Karpas-422 (cell line): ENCODE results near the gene SKIC8. TPM values are rescaled to one million over a fixed set of nuclear protein-coding genes. Genes with fewer than 3 reads are reported as not detected.

Experiments
- DNase-seq: peaks from one replicate; pipeline ENCODE4 v3.0.0-alpha.2; 2015
- H2AFZ ChIP-seq: fragments of 200-600 bp; sonication (generic); 2 replicates; pipeline ENCODE4 v1.6.1; 2014; ENCODE audit warnings: antibody characterized with exemption, low read length, mixed read lengths
- H3K27ac ChIP-seq: fragments of 200-600 bp; sonication (generic); 2 replicates; pipeline ENCODE4 v1.5.1; 2014; ENCODE audit warnings: mild to moderate bottlenecking, low read length, moderate library complexity
- H3K27me3 ChIP-seq: fragments of 200-600 bp; sonication (generic); 2 replicates; pipeline ENCODE4 v1.6.1; 2014; ENCODE audit warnings: low read length, mixed read lengths
- H3K36me3 ChIP-seq: fragments of 200-600 bp; sonication (generic); 2 replicates; pipeline ENCODE4 v1.6.1; 2014; ENCODE audit warnings: low read length, mixed read lengths; ENCODE audit not compliant: insufficient read depth
- H3K4me1 ChIP-seq: fragments of 200-600 bp; sonication (generic); 2 replicates; pipeline ENCODE4 v1.6.1; 2014; ENCODE audit warnings: mild to moderate bottlenecking, low read length, mixed read lengths
- H3K4me2 ChIP-seq: fragments of 200-600 bp; sonication (generic); 2 replicates; pipeline ENCODE4 v1.6.1; 2014; ENCODE audit warnings: low read length, low read depth, mild to moderate bottlenecking; ENCODE audit not compliant: poor library complexity, severe bottlenecking
- H3K4me3 ChIP-seq: fragments of 200-600 bp; sonication (generic); 2 replicates; pipeline ENCODE4 v1.5.1; 2014; ENCODE audit warnings: mild to moderate bottlenecking, antibody characterized with exemption, low read length, mixed read lengths
- H3K79me2 ChIP-seq: fragments of 200-600 bp; sonication (generic); 2 replicates; pipeline ENCODE4 v1.6.1; 2014; ENCODE audit warnings: mild to moderate bottlenecking, low read length, mixed read lengths
- H3K9ac ChIP-seq: fragments of 200-600 bp; sonication (generic); 2 replicates; pipeline ENCODE4 v1.6.0; 2014; ENCODE audit warnings: low read length
- H3K9me2 ChIP-seq: fragments of 200-600 bp; sonication (generic), shearing (Covaris generic); replicated peaks from 2 replicates; pipeline ENCODE4 v1.6.0; 2014; ENCODE audit warnings: mild to moderate bottlenecking, low read length, moderate library complexity; ENCODE audit not compliant: insufficient read depth
- H3K9me3 ChIP-seq: fragments of 300-700, 200-600 bp; sonication (generic); 2 replicates; pipeline ENCODE4 v1.6.1; 2014; ENCODE audit warnings: low read length, mixed read lengths
- H4K20me1 ChIP-seq: fragments of 200-600 bp; sonication (generic); 2 replicates; pipeline ENCODE4 v1.6.1; 2014; ENCODE audit warnings: mild to moderate bottlenecking, antibody characterized with exemption, low read length, low read depth; ENCODE audit not compliant: insufficient read depth
- total RNA-seq: library from RNA; depleted of rRNA; stranded (reverse); fragments of >200 nt; shearing (Covaris generic); gene quantifications from 2 replicates; pipeline ENCODE4 v1.2.3, GENCODE V29; 2014; ENCODE audit warnings: low replicate concordance

SKIC8 gene
- total RNA-seq, 1 experiment from 2014 or later, result 134 TPM

DNA sequence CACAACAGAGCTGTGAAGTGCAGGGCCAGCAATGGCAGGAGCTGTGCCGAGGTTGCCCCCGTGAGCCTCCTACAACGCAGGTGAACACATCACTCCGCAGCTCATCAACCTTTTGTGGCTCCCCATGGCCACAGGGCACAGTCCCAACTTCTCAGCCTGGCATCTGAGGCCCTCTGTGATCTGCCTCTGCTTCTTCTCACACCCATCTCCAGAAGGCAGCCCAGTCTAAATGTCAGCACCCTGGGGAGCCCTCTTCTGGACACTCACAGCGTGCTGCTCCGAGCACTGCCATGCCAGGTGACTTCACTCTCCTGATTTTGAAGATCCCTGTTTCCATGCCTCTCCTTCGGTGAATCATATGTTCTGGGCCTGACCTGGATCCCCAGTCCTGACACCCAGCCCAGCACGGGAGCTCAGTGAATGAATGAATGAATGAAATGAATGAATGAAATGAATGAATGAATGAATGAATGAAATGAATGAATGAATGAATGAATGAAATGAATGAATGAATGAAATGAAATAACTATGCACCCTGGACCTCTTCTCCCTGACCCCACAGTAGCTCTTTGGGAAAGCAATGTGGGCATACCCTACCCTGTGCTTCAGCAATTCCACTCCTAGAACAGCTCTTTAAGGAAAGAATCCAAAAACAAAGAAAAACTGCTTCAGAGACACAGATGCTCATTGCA, 17.9 kb upstream of the SKIC8 start:
- H3K4me1 ChIP-seq, result no peaks in the 10 kb centered on the region
- no peak overlapping the region for H2AFZ ChIP-seq
- no peak overlapping the region for H3K4me2 ChIP-seq
- no peaks in the 10 kb centered on the region for H4K20me1 ChIP-seq
- no peak overlapping the region for H3K9ac ChIP-seq
- no peak overlapping the region for H3K4me3 ChIP-seq
- H3K27me3 ChIP-seq, result no peaks in the 10 kb centered on the region
- no peaks in the 10 kb centered on the region for H3K79me2 ChIP-seq
- DNase-seq, result no peak
- no peaks in the 10 kb centered on the region for H3K36me3 ChIP-seq
- no peaks in the 10 kb centered on the region for H3K9me2 ChIP-seq
- H3K27ac ChIP-seq, result no peak overlapping the region
- H3K9me3 ChIP-seq, result no peaks in the 10 kb centered on the region

DNA sequence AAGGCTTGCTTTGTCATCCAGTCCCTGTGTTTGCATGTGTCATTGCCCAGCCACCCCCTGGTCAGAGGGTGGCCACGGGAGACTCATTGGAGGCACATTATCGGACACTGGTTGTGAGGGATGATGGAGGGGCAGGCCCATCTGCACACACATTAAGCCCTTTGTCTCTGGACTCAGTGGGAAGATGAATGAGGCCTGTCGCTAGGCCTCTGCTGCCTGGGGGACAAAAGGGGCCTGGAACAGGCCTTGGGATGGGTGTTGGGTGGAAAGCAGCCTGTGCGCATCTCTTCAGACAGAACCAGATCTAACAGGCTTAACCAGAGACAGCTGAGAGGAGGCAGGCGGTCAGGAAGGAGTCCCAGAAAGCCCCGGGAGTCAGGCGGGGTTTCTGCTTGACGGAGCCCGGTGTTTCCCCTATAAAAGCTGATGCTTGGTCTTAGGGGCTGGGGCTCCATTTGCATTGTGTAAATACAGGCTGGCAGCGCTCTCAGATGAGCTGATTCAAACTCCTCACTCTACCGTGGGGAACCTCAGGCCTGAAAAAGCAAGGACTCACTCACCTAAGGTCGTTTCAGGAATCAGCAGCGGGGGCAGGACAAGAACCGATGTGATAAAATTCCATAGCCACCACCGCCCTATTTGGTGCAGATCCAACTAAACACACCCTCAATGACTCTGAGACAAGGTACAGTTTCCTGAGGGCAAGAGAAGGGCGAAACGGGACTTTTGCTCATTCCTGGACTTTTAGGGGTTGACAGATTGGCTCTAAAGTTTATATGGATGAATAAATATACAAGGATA, 17.1 kb upstream of the SKIC8 start:
- Histone ChIP-seq H3K27ac (no peak overlapping the region), H3K27me3 (no peaks in the 10 kb centered on the region), H3K79me2 (no peaks in the 10 kb centered on the region), H3K4me3 (no peak overlapping the region), H4K20me1 (no peaks in the 10 kb centered on the region), H3K9me2 (no peaks in the 10 kb centered on the region), H3K9me3 (no peaks in the 10 kb centered on the region), H3K36me3 (no peaks in the 10 kb centered on the region), H3K9ac (no peak overlapping the region), H3K4me2 (no peak overlapping the region), H3K4me1 (no peaks in the 10 kb centered on the region), H2AFZ (no peak overlapping the region)
- no peak for DNase-seq

GRCh38 chr15:78315686-78316282, 16.4 kb upstream of the SKIC8 start:
- H3K36me3 ChIP-seq, result no peaks in the 10 kb centered on the region
- no peak overlapping the region for H3K4me3 ChIP-seq
- no peak overlapping the region for H3K27ac ChIP-seq
- DNase-seq, result peak; percentile 74
- H4K20me1 ChIP-seq, result no peaks in the 10 kb centered on the region
- no peak overlapping the region for H3K4me2 ChIP-seq
- no peak overlapping the region for H2AFZ ChIP-seq
- H3K4me1 ChIP-seq, result no peaks in the 10 kb centered on the region
- no peaks in the 10 kb centered on the region for H3K9me3 ChIP-seq
- H3K9me2 ChIP-seq, result no peaks in the 10 kb centered on the region
- no peaks in the 10 kb centered on the region for H3K79me2 ChIP-seq
- H3K9ac ChIP-seq, result no peak overlapping the region
- H3K27me3 ChIP-seq, result no peaks in the 10 kb centered on the region

DNA sequence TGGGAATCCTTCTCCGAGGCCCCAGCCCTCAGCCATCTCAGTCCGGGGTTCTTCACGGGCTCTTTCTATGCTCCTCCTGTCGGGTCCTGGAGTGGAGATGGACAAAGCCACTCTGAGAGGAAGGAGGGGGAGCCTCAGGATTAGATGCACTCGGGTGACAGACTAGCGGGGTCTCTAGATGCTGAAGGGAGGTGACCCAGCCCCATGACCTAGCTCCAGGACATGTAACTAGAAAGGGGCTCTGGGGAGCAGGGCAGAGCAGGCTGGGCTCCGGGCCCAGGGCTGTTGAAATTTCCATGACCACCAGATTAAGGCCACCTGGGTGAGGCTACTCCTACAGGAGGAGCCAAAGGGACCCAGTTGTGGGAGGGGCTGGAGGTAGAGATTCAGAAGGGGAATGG, 14.8 kb upstream of the SKIC8 start:
- Histone ChIP-seq H3K79me2 (no peaks in the 10 kb centered on the region), H3K4me1 (no peaks in the 10 kb centered on the region), H3K9me2 (no peaks in the 10 kb centered on the region), H3K4me2 (no peak overlapping the region), H2AFZ (no peak overlapping the region), H3K36me3 (no peaks in the 10 kb centered on the region), H3K27me3 (no peaks in the 10 kb centered on the region), H3K9ac (no peak overlapping the region), H3K4me3 (no peak overlapping the region), H4K20me1 (no peaks in the 10 kb centered on the region), H3K9me3 (no peaks in the 10 kb centered on the region), H3K27ac (no peak overlapping the region)
- DNase-seq, result no peak

DNA sequence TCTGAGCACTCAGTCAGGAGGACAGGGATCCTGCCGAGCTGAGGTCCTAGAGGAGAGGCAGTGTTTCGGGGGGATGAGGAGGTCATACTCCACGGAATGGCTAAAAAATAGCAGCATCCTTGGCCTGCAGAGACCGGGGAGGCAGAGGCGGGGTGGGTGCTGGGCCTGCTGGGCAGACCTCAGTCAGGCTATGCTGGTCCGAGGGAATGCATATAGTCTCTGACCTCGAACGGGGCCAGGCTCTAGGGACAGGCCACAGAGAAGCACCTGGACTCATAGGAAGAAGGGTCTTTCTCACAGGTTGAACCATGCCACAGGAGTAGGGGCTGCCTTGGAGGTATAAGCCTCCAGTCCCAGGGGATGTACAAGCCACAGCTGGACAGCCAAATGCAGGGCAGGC, 14.0 kb upstream of the SKIC8 start:
- Histone ChIP-seq H2AFZ (no peak overlapping the region), H3K9me2 (no peaks in the 10 kb centered on the region), H3K79me2 (no peaks in the 10 kb centered on the region), H3K27me3 (no peaks in the 10 kb centered on the region), H3K4me2 (no peak overlapping the region), H4K20me1 (no peaks in the 10 kb centered on the region), H3K36me3 (no peaks in the 10 kb centered on the region), H3K27ac (no peak overlapping the region), H3K4me3 (no peak overlapping the region), H3K9me3 (no peaks in the 10 kb centered on the region), H3K9ac (no peak overlapping the region), H3K4me1 (peaks cover 3% of the 10 kb centered on the region)
- DNase-seq, result no peak

DNA sequence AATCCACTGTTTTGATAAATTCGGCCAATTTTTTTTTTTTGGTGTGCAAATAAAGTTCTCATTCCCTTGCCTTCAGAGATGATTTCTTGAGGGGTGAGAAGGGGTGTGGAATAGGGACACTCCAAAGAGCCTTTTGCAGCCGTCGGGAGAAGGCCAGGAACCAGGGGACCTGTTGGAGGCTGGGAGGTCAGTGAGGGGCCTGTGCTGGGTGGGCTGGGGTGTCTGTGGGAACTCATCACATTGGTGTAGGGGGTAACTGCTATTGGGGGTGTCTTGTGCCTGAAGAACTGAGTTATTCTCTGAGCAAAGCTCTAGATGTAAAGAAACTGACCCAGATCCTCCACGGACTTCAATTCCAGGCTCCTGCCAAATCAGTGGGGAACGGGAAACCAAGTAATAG, 13.5 kb upstream of the SKIC8 start:
- Histone ChIP-seq H3K4me3 (no peak overlapping the region), H3K9ac (no peak overlapping the region), H3K36me3 (no peaks in the 10 kb centered on the region), H3K9me2 (no peaks in the 10 kb centered on the region), H3K27me3 (no peaks in the 10 kb centered on the region), H3K27ac (no peak overlapping the region), H2AFZ (no peak overlapping the region), H3K79me2 (no peaks in the 10 kb centered on the region), H4K20me1 (no peaks in the 10 kb centered on the region), H3K4me1 (peaks cover 3% of the 10 kb centered on the region), H3K9me3 (no peaks in the 10 kb centered on the region), H3K4me2 (no peak overlapping the region)
- no peak for DNase-seq

DNA sequence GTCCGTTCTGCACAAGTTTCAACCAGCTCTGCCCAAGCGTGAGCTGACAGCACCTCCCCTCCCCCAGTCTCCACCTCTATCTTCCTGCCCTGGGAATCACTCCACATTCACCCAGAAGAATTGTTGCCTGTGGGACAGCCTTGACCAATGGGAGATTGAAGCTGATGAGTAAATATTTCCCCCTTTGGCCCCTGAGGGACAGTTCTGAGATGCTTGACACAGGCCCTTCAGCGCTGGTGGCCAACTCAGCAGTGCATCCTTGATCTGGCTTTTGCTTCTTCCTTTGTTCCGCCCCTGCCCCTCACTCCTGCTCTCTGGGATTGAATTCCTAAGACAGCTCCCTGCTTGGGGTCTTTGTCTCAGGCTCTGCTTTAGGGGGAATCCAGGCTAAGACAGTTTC, 13.1 kb upstream of the SKIC8 start:
- peaks cover 3% of the 10 kb centered on the region for H3K4me1 ChIP-seq
- no peaks in the 10 kb centered on the region for H3K36me3 ChIP-seq
- no peak overlapping the region for H3K27ac ChIP-seq
- DNase-seq, result no peak
- H3K9me2 ChIP-seq, result no peaks in the 10 kb centered on the region
- H3K79me2 ChIP-seq, result no peaks in the 10 kb centered on the region
- no peak overlapping the region for H3K4me3 ChIP-seq
- H2AFZ ChIP-seq, result no peak overlapping the region
- H3K9ac ChIP-seq, result no peak overlapping the region
- H4K20me1 ChIP-seq, result no peaks in the 10 kb centered on the region
- no peak overlapping the region for H3K4me2 ChIP-seq
- H3K27me3 ChIP-seq, result no peaks in the 10 kb centered on the region
- H3K9me3 ChIP-seq, result no peaks in the 10 kb centered on the region

GRCh38 chr15:78311292-78311691, 11.9 kb upstream of the SKIC8 start:
- H3K9me3 ChIP-seq, result no peaks in the 10 kb centered on the region
- no peaks in the 10 kb centered on the region for H3K27me3 ChIP-seq
- no peak overlapping the region for H2AFZ ChIP-seq
- peaks cover 3% of the 10 kb centered on the region for H3K4me1 ChIP-seq
- H3K4me3 ChIP-seq, result no peak overlapping the region
- no peak for DNase-seq
- no peaks in the 10 kb centered on the region for H3K36me3 ChIP-seq
- no peak overlapping the region for H3K4me2 ChIP-seq
- no peaks in the 10 kb centered on the region for H3K9me2 ChIP-seq
- no peak overlapping the region for H3K27ac ChIP-seq
- no peaks in the 10 kb centered on the region for H4K20me1 ChIP-seq
- no peaks in the 10 kb centered on the region for H3K79me2 ChIP-seq
- no peak overlapping the region for H3K9ac ChIP-seq
